Measurements from ENCODE around the gene FBXO2.

- TF ChIP-seq CTCF (IDR thresholded peaks at IDR 0.05), result no peak
- TF ChIP-seq EZH2phosphoT487 (IDR thresholded peaks at IDR 0.05), result no peak
- TF ChIP-seq EZH2 (IDR thresholded peaks at IDR 0.05), result no peak
Measured at GRCh38 chr1:11639372-11639771, 14.9 kb downstream of the FBXO2 start.

All from neural progenitor cell (in vitro differentiated cells).